ENCODE data around the gene PRCC. TPM values are rescaled to one million over a fixed set of nuclear protein-coding genes. Genes with fewer than 3 reads are reported as not detected.

The PRCC gene
- total and polyA plus RNA-seq, 2 of the 13 experiments (the other 11 are each of a cell fraction or from before 2014, with no cell fraction given), result 24.2 to 40.5 TPM

GRCh38 chr1:156749419-156750118, 17.8 kb upstream of the PRCC start (continued):
- no peak for TF ChIP-seq CHCHD3 (CRISPR knock-in tag; IDR thresholded peaks at IDR 0.05)
- TF ChIP-seq CERS6 (CRISPR knock-in tag; IDR thresholded peaks at IDR 0.05), result no peak
- no peak for TF ChIP-seq FUBP1 (CRISPR knock-in tag; IDR thresholded peaks at IDR 0.05; ENCODE audit: borderline replicate concordance)
- TF ChIP-seq STAT5B (CRISPR knock-in tag; IDR thresholded peaks at IDR 0.05), result no peak
- no peak for TF ChIP-seq BCLAF1 (IDR thresholded peaks at IDR 0.05)
- TF ChIP-seq TBX3 (IDR thresholded peaks at IDR 0.05; ENCODE audit: borderline replicate concordance), result no peak
- no peak for TF ChIP-seq KDM5A (IDR thresholded peaks at IDR 0.05; ENCODE audit: borderline replicate concordance, low read length)
- peak; percentile 21; the same call in 1 of the 2 replicates for TF ChIP-seq PHF20 (CRISPR knock-in tag; IDR thresholded peaks at IDR 0.05)
- TF ChIP-seq ZNF788 (CRISPR knock-in tag; IDR thresholded peaks at IDR 0.05; ENCODE audit: borderline replicate concordance), result no peak
- TF ChIP-seq, protein P1, sequence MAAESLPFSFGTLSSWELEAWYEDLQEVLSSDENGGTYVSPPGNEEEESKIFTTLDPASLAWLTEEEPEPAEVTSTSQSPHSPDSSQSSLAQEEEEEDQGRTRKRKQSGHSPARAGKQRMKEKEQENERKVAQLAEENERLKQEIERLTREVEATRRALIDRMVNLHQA (CRISPR knock-in tag; IDR thresholded peaks at IDR 0.05), result no peak
- no peak for TF ChIP-seq TCF12 (IDR thresholded peaks at IDR 0.05)
- TF ChIP-seq TCF12 (CRISPR knock-in tag; IDR thresholded peaks at IDR 0.05), result no peak
- no peak for TF ChIP-seq ZSCAN5A (CRISPR knock-in tag; IDR thresholded peaks at IDR 0.05; ENCODE audit: borderline replicate concordance)
- no peak for TF ChIP-seq DMAP1 (CRISPR knock-in tag; IDR thresholded peaks at IDR 0.05)
- no peak for TF ChIP-seq CREBL2 (CRISPR knock-in tag; IDR thresholded peaks at IDR 0.05; ENCODE audit: borderline replicate concordance)
- TF ChIP-seq YEATS4 (CRISPR knock-in tag; IDR thresholded peaks at IDR 0.05; ENCODE audit: borderline replicate concordance), result peak; percentile 70; the same call in 1 of the 2 replicates
- TF ChIP-seq ZNF512 (CRISPR knock-in tag; IDR thresholded peaks at IDR 0.05), result no peak
